ENCODE measurements around the gene PCAT7. TPM values are rescaled to one million over a fixed set of nuclear protein-coding genes. Genes with fewer than 3 reads are reported as not detected.
"Not testable (repeated sequence)": the region's sequence is repeated elsewhere in the genome, so short reads cannot be mapped to it uniquely, and the experiment has no call there.

Gene PCAT7
- polyA plus RNA-seq, 1 donor (not counting 4 experiments of a cell fraction or from before 2014, with no cell fraction given) = not detected

- Histone ChIP-seq H3K4me3 (ENCODE audit: control insufficient read depth in 2 of 3, extremely low read depth in 1 of 3, insufficient read depth in 2 of 3, low read depth in 1 of 3, low read length in 3 of 3) (no peak overlapping the region), H4K20me1 (ENCODE audit: control insufficient read depth, extremely low read depth, insufficient read depth, low read length) (no peaks in the 10 kb centered on the region), H3K9me3 (ENCODE audit: control insufficient read depth, low read depth, low read length) (no peaks in the 10 kb centered on the region), H3K9ac (ENCODE audit: control insufficient read depth, extremely low read depth, insufficient read depth, low read length) (no peak overlapping the region), H3K27ac (ENCODE audit: control insufficient read depth, insufficient read depth, low read length) (no peak overlapping the region), H3K79me2 (ENCODE audit: control insufficient read depth, insufficient read depth, low read length) (no peaks in the 10 kb centered on the region), H3K27me3 (ENCODE audit: control insufficient read depth, extremely low read depth, insufficient read depth, low read length) (no peaks in the 10 kb centered on the region), H3K36me3 (ENCODE audit: control insufficient read depth in 2 of 2, extremely low read depth in 1 of 2, insufficient read depth in 2 of 2, low read length in 2 of 2) (no peaks in the 10 kb centered on the region), H2AFZ (ENCODE audit: control insufficient read depth, low read length) (no peak overlapping the region), H3K9me1 (ENCODE audit: control insufficient read depth, extremely low read depth, insufficient read depth, low read length) (no peaks in the 10 kb centered on the region), H3K4me1 (ENCODE audit: control insufficient read depth, extremely low read depth, insufficient read depth, low read length) (no peaks in the 10 kb centered on the region), H3K4me2 (ENCODE audit: control insufficient read depth, extremely low read depth, insufficient read depth, low read depth, low read length) (no peak overlapping the region)
- FAIRE-seq (no peak), DNase-seq (ENCODE audit: low read depth, low spot score) (no peak)
- no peak for TF ChIP-seq CTCF (optimal IDR thresholded peaks at IDR 0.05 in 1 of 3, IDR thresholded peaks at IDR 0.05 in 1 of 3, conservative IDR thresholded peaks at IDR 0.05 in 1 of 3; ENCODE audit: extremely low read depth in 1 of 3, insufficient read depth in 2 of 3, low read length in 3 of 3)
- no peak for TF ChIP-seq EZH2 (IDR thresholded peaks at IDR 0.05; ENCODE audit: low read length)
- dilution Hi-C loops (cut with MboI; ENCODE audit: extremely low pct_ligation_motif_present, low sequenced_read_pairs) = no loop called here
These were observed 8.7 kb downstream of the PCAT7 start for GRCh38 chr9:94563548-94563947.

DNA sequence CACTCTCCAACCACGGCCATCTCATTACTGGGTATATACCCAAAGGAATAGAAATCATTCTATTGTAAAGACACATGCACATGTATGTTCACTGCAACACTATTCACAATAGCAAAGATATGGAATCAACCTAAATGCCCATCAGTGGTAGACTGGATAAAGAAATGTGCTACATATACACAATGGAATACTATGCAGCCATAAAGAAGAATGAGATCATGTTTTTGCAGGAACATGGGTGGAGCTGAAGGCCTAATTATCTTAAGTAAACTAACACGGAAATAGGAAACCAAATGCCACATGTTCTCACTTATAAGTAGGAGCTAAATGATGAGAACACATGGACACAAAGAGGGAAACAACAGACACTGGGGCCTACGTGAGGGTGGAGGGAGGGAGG, 9.4 kb downstream of the PCAT7 start:
- H3K9me1 ChIP-seq (ENCODE audit: control insufficient read depth, extremely low read depth, insufficient read depth, low read length); DNase-seq (ENCODE audit: low read depth, low spot score); H3K9me3 ChIP-seq (ENCODE audit: control insufficient read depth, low read depth, low read length); H3K79me2 ChIP-seq (ENCODE audit: control insufficient read depth, insufficient read depth, low read length); H3K27me3 ChIP-seq (ENCODE audit: control insufficient read depth, extremely low read depth, insufficient read depth, low read length); H3K4me2 ChIP-seq (ENCODE audit: control insufficient read depth, extremely low read depth, insufficient read depth, low read depth, low read length); H3K27ac ChIP-seq (ENCODE audit: control insufficient read depth, insufficient read depth, low read length); H3K4me3 ChIP-seq (ENCODE audit: control insufficient read depth in 2 of 3, extremely low read depth in 1 of 3, insufficient read depth in 2 of 3, low read depth in 1 of 3, low read length in 3 of 3); dilution Hi-C loops (cut with MboI; ENCODE audit: extremely low pct_ligation_motif_present, low sequenced_read_pairs); H2AFZ ChIP-seq (ENCODE audit: control insufficient read depth, low read length); H3K36me3 ChIP-seq (ENCODE audit: control insufficient read depth in 2 of 2, extremely low read depth in 1 of 2, insufficient read depth in 2 of 2, low read length in 2 of 2); H4K20me1 ChIP-seq (ENCODE audit: control insufficient read depth, extremely low read depth, insufficient read depth, low read length); FAIRE-seq; H3K4me1 ChIP-seq (ENCODE audit: control insufficient read depth, extremely low read depth, insufficient read depth, low read length); H3K9ac ChIP-seq (ENCODE audit: control insufficient read depth, extremely low read depth, insufficient read depth, low read length): not testable (repeated sequence)

DNA sequence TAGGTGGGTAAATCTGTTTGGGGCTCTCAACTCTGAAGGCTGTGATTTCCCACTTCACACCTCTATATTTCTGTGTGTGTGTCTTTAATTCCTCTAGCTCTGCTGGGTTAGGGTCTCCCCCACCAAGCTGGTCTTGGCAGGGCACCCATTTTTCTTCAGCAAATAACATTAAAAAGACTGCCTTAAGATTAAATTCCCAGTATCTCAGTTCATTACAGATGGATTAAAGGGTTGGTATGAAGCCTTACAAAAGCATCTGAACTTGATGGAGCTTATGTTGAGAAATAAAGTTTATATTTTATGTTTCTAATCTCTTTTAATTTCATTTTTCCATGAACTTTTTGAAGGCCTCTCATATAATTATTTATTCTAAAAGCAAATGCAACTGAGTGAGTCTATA, 11.7 kb downstream of the PCAT7 start:
- no peak for FAIRE-seq
- no peak for DNase-seq (ENCODE audit: low read depth, low spot score)
- no peaks in the 10 kb centered on the region for H3K36me3 ChIP-seq (ENCODE audit: control insufficient read depth in 2 of 2, extremely low read depth in 1 of 2, insufficient read depth in 2 of 2, low read length in 2 of 2)
- no peak overlapping the region for H2AFZ ChIP-seq (ENCODE audit: control insufficient read depth, low read length)
- TF ChIP-seq EZH2 (IDR thresholded peaks at IDR 0.05; ENCODE audit: low read length) (no peak), CTCF (optimal IDR thresholded peaks at IDR 0.05 in 1 of 3, IDR thresholded peaks at IDR 0.05 in 1 of 3, conservative IDR thresholded peaks at IDR 0.05 in 1 of 3; ENCODE audit: extremely low read depth in 1 of 3, insufficient read depth in 2 of 3, low read length in 3 of 3) (no peak)
- H3K9me3 ChIP-seq (ENCODE audit: control insufficient read depth, low read depth, low read length) = no peaks in the 10 kb centered on the region
- H3K79me2 ChIP-seq (ENCODE audit: control insufficient read depth, insufficient read depth, low read length) = no peaks in the 10 kb centered on the region
- H3K4me1 ChIP-seq (ENCODE audit: control insufficient read depth, extremely low read depth, insufficient read depth, low read length) = no peaks in the 10 kb centered on the region
- H3K4me3 ChIP-seq (ENCODE audit: control insufficient read depth in 2 of 3, extremely low read depth in 1 of 3, insufficient read depth in 2 of 3, low read depth in 1 of 3, low read length in 3 of 3) = no peak overlapping the region
- dilution Hi-C loops (cut with MboI; ENCODE audit: extremely low pct_ligation_motif_present, low sequenced_read_pairs) = no loop called here
- H3K27ac ChIP-seq (ENCODE audit: control insufficient read depth, insufficient read depth, low read length) = no peak overlapping the region
- H4K20me1 ChIP-seq (ENCODE audit: control insufficient read depth, extremely low read depth, insufficient read depth, low read length) = no peaks in the 10 kb centered on the region
- no peak overlapping the region for H3K4me2 ChIP-seq (ENCODE audit: control insufficient read depth, extremely low read depth, insufficient read depth, low read depth, low read length)
- H3K9me1 ChIP-seq (ENCODE audit: control insufficient read depth, extremely low read depth, insufficient read depth, low read length) = no peaks in the 10 kb centered on the region
- no peak overlapping the region for H3K9ac ChIP-seq (ENCODE audit: control insufficient read depth, extremely low read depth, insufficient read depth, low read length)
- H3K27me3 ChIP-seq (ENCODE audit: control insufficient read depth, extremely low read depth, insufficient read depth, low read length) = no peaks in the 10 kb centered on the region

All from keratinocyte (primary cell).